GM12878 (cell line): Measurements from ENCODE around the gene NSG1. TPM values are rescaled to one million over a fixed set of nuclear protein-coding genes. Genes with fewer than 3 reads are reported as not detected.

Experiments
- ATAC-seq: fragments of 200-7000 bp; cut with Tn5 transposase; 3 replicates; pipeline ENCODE4 v1.9.1; 2020; ENCODE audit warnings: mild to moderate bottlenecking, moderate library complexity
- BruUV-seq: library from RNA; stranded (reverse); fragments of 400-500 nt; replicated peaks from 2 replicates; lab custom pipeline; 2021; lab: Mats Ljungman, UMichigan
- CTCF ChIA-PET: fragments of 300-600 bp; sonication (Branson Sonifier 250); formaldehyde crosslinking; extraction: SDS; loops from one replicate; lab custom pipeline; 2021; ENCODE audit warnings: inconsistent platforms; lab: Yijun Ruan, JAX
- POLR2A ChIA-PET: fragments of 350-600 bp; formaldehyde crosslinking; extraction: SDS; loops from one replicate; lab custom pipeline; 2021; ENCODE audit warnings: inconsistent platforms; lab: Charles Lee
- RAD21 ChIA-PET: fragments of 300-600 bp; sonication (Branson Sonifier 250); formaldehyde crosslinking; loops from one replicate; lab custom pipeline; 2023; ENCODE audit warnings: antibody characterized with exemption; ENCODE audit not compliant: unreplicated experiment; lab: Charles Lee
- SMC1A ChIA-PET: fragments of 300-600 bp; sonication (Branson Sonifier 250); formaldehyde crosslinking; loops from one replicate; lab custom pipeline; 2023; ENCODE audit not compliant: unreplicated experiment, uncharacterized antibody; lab: Charles Lee
- DNase-seq: peaks from one replicate; pipeline ENCODE4 v3.0.0-alpha.2; 2011; ENCODE audit warnings: low read depth, low spot score
- FAIRE-seq: peaks from 3 replicates; lab custom pipeline; 2011; peaks lifted over from hg19 to GRCh38; lab: Jason Lieb, UNC
- H2AFZ ChIP-seq: 2 replicates; pipeline ENCODE4 v1.6.0; 2011; ENCODE audit warnings: low read depth, low read length, control low read depth; ENCODE audit not compliant: control insufficient read depth
- H3K27ac ChIP-seq: 2 replicates; pipeline ENCODE4 v1.5.1; 2011; ENCODE audit warnings: control low read depth; ENCODE audit not compliant: control insufficient read depth, insufficient read depth
- H3K27me3 ChIP-seq, 2 experiments: replicated peaks in 1 of 2; 2 replicates each; pipeline versions ENCODE4 v1.6.0 to v1.6.1; 2011; ENCODE audit warnings: low read length in 1 of 2; ENCODE audit not compliant: control insufficient read depth in 2 of 2, insufficient read depth in 2 of 2
- H3K36me3 ChIP-seq, 2 experiments: 2 replicates each; pipeline ENCODE4 v1.5.1; 2011; ENCODE audit warnings: low read length in 1 of 2; ENCODE audit not compliant: control insufficient read depth in 2 of 2, insufficient read depth in 2 of 2
- H3K4me1 ChIP-seq: 2 replicates; pipeline ENCODE4 v1.6.1; 2011; ENCODE audit warnings: mild to moderate bottlenecking, low read length, moderate library complexity, mixed read lengths; ENCODE audit not compliant: control insufficient read depth, insufficient read depth
- H3K4me2 ChIP-seq: 2 replicates; pipeline ENCODE4 v1.6.0; 2011; ENCODE audit warnings: control low read depth; ENCODE audit not compliant: control insufficient read depth, insufficient read depth
- H3K4me3 ChIP-seq: fragments of 200-600 bp; sonication (generic); 2 replicates; pipeline ENCODE4 v1.5.1; 2016
- H3K79me2 ChIP-seq: 2 replicates; pipeline ENCODE4 v1.6.0; 2011; ENCODE audit warnings: low read length; ENCODE audit not compliant: control insufficient read depth, insufficient read depth
- H3K9ac ChIP-seq: 2 replicates; pipeline ENCODE4 v1.8.0; 2011; ENCODE audit warnings: low read length, control low read depth, mixed read lengths; ENCODE audit not compliant: control insufficient read depth, insufficient read depth
- H3K9me3 ChIP-seq: replicated peaks from 3 replicates; pipeline ENCODE4 v1.5.1; 2011; ENCODE audit warnings: mild to moderate bottlenecking, low read length; ENCODE audit not compliant: control insufficient read depth, insufficient read depth
- H4K20me1 ChIP-seq: 2 replicates; pipeline ENCODE4 v1.6.0; 2011; ENCODE audit not compliant: control insufficient read depth, insufficient read depth
- CBX5 ChIP-seq: sonication (generic); IDR thresholded peaks from 2 replicates; pipeline ENCODE4 v1.6.1; 2016; ENCODE audit warnings: low read depth, moderate library complexity, mild to moderate bottlenecking, inconsistent platforms
- EZH2 ChIP-seq: IDR thresholded peaks from 2 replicates; pipeline ENCODE4 v1.6.1; 2012; ENCODE audit warnings: low read depth, mild to moderate bottlenecking, control low read depth, inconsistent platforms, low read length, borderline replicate concordance; ENCODE audit not compliant: control insufficient read depth
- NFXL1 ChIP-seq: fragments of 450-650 bp; IDR thresholded peaks from 2 replicates; pipeline ENCODE4 v1.6.1; 2017; ENCODE audit warnings: antibody characterized with exemption, mild to moderate bottlenecking, borderline replicate concordance
- POLR2A ChIP-seq: IDR thresholded peaks from 2 replicates; pipeline ENCODE4 v1.6.1; 2011; ENCODE audit warnings: low read depth, mild to moderate bottlenecking, low read length
- RAD21 ChIP-seq: IDR thresholded peaks from 2 replicates; pipeline ENCODE4 v1.6.1; 2011; ENCODE audit warnings: mild to moderate bottlenecking, low read depth, low read length, moderate library complexity; ENCODE audit not compliant: insufficient read depth
- RBBP5 ChIP-seq: fragments of 200-600 bp; sonication (generic); conservative IDR thresholded peaks from 2 replicates; pipeline ENCODE4 v1.6.1; 2016
- SRF ChIP-seq, 2 experiments: IDR thresholded peaks; 2 replicates each; pipeline ENCODE4 v1.6.1; 2011; ENCODE audit warnings: low read depth in 2 of 2, low read length in 2 of 2, mild to moderate bottlenecking in 1 of 2, moderate library complexity in 1 of 2
- YBX1 ChIP-seq: fragments of 450-650 bp; IDR thresholded peaks from 2 replicates; pipeline ENCODE4 v1.6.1; 2016; ENCODE audit warnings: antibody characterized with exemption
- ZZZ3 ChIP-seq: IDR thresholded peaks from 2 replicates; pipeline ENCODE4 v1.6.1; 2011; ENCODE audit warnings: low read depth; ENCODE audit not compliant: control insufficient read depth, insufficient read length
- in situ Hi-C: fragments of 300-500 bp; cut with MboI; formaldehyde crosslinking; loops from 9 replicates; pipeline ENCODE4 v1.14.3; 2018; ENCODE audit warnings: mixed read lengths
- intact Hi-C: fragments of 100-400 bp; cut with micrococcal nuclease; formaldehyde crosslinking; loops from one replicate; pipeline ENCODE4 v1.14.2; 2022; ENCODE audit not compliant: unreplicated experiment
- polyA plus RNA-seq, 11 experiments: library from polyadenylated mRNA; depleted of rRNA in 4 of 11; unstranded in 6 of 11; stranded (reverse) in 5 of 11; fragments of >200 nt; fragmentation: Nextera tagmentation in 4 of 11; fragmentation: Illumina TruSeq in 1 of 11; extraction: Ambion mirVana in 4 of 11; extraction: Trizol in 1 of 11; gene quantifications; 1 replicate in 1 of 11; 2 replicates in 10 of 11; pipeline versions ENCODE4 v1.2.1 to v1.2.3, GENCODE V29; 2011 to 2016; ENCODE audit warnings: inconsistent platforms in 2 of 11, missing spikeins in 2 of 11, low read depth in 1 of 11
- total RNA-seq, 4 experiments: library from RNA; depleted of rRNA in 3 of 4; stranded (reverse); fragments of >200 nt in 3 of 4; fragmentation: Illumina TruSeq in 1 of 4; extraction: Trizol in 1 of 4; gene quantifications; 2 replicates each; pipeline versions ENCODE4 v1.2.1 to v1.2.3, GENCODE V29; 2013 to 2021
- TF ChIP-seq, protein P1 (sequence below): fragments of 450-650 bp; IDR thresholded peaks from 2 replicates; pipeline ENCODE4 v1.6.1; 2017; ENCODE audit warnings: mild to moderate bottlenecking
- TF ChIP-seq, protein P2 (sequence below): IDR thresholded peaks from 2 replicates; pipeline ENCODE4 v1.6.1; 2012; ENCODE audit warnings: improper control_type of control experiment, low read depth, low read length; ENCODE audit not compliant: insufficient replicate concordance
- TF ChIP-seq, protein P3 (sequence below): fragments of 450-650 bp; IDR thresholded peaks from 2 replicates; pipeline ENCODE4 v1.6.1; 2018; ENCODE audit warnings: borderline replicate concordance, mild to moderate bottlenecking; ENCODE audit not compliant: partially characterized antibody

NSG1 gene
- total and polyA plus RNA-seq, 10 of the 15 experiments (the other 5 are each of a cell fraction or from before 2014, with no cell fraction given) = 0.03 to 0.19 (median 0.10) TPM; not detected in 5

DNA sequence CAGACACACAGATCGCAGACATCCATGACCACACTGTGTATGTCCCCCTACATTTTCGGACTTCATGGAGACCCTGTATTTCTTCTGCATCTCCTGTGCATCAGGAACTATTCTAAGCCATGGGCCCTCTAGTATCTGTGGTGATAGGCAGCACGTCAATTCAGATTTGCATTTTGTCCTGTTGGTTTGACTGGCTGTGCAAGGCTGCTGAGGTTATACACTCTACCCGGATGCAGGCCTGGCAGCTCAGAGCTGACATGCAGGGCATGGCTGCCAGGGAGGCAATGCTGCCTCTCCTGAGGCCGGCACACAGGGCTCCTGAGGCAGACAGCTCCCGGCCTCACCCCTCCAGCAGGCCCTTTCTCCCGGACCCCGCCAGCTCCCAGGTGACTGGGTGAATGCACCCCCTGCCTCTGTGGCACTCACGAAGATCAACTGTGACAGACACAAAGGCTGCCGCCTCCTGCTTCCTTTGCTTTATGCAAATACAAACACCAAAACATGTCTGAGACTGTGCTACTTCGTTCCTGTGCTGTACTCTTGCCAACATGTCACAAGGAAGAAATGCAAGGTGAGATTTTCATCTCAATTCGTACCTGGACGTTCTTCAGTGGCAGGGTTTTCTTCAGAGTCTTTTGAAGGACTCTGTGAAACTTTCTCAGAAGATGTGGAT is 51.0 kb downstream of the NSG1 start (continued):
- TF ChIP-seq NFXL1 (no peak), POLR2A (no peak), EZH2 (no peak), ZZZ3 (no peak), RBBP5 (no peak), YBX1 (no peak)
- TF ChIP-seq, protein P1, sequence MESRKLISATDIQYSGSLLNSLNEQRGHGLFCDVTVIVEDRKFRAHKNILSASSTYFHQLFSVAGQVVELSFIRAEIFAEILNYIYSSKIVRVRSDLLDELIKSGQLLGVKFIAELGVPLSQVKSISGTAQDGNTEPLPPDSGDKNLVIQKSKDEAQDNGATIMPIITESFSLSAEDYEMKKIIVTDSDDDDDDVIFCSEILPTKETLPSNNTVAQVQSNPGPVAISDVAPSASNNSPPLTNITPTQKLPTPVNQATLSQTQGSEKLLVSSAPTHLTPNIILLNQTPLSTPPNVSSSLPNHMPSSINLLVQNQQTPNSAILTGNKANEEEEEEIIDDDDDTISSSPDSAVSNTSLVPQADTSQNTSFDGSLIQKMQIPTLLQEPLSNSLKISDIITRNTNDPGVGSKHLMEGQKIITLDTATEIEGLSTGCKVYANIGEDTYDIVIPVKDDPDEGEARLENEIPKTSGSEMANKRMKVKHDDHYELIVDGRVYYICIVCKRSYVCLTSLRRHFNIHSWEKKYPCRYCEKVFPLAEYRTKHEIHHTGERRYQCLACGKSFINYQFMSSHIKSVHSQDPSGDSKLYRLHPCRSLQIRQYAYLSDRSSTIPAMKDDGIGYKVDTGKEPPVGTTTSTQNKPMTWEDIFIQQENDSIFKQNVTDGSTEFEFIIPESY = no peak

DNA sequence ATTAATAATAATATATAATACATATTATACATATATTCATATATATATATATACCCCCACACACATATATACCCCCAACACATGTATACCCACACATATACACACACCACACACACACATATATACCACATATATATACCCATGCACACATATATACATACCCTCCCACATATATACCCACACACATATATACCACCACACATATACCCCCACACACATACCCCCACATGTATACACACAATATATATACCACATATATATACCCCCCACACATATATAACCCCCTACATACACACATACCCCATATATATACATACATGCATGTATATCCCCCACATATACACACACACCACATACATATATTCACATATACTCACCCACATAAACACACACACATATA is 52.0 kb downstream of the NSG1 start:
- H3K9ac ChIP-seq = no peak overlapping the region
- H2AFZ ChIP-seq = no peak overlapping the region
- H3K4me3 ChIP-seq = no peak overlapping the region
- ChIA-PET SMC1A (no interaction called here), RAD21 (no interaction called here), CTCF (no interaction called here), POLR2A (no interaction called here)
- no peaks in the 10 kb centered on the region for H3K9me3 ChIP-seq
- no TSS peak for BruUV-seq
- H3K4me2 ChIP-seq = no peak overlapping the region
- no peak for ATAC-seq
- no peak for FAIRE-seq
- no peaks in the 10 kb centered on the region for H3K27me3 ChIP-seq
- intact Hi-C loops (no loop called here), in situ Hi-C loops (no loop called here)
- TF ChIP-seq, protein P2, sequence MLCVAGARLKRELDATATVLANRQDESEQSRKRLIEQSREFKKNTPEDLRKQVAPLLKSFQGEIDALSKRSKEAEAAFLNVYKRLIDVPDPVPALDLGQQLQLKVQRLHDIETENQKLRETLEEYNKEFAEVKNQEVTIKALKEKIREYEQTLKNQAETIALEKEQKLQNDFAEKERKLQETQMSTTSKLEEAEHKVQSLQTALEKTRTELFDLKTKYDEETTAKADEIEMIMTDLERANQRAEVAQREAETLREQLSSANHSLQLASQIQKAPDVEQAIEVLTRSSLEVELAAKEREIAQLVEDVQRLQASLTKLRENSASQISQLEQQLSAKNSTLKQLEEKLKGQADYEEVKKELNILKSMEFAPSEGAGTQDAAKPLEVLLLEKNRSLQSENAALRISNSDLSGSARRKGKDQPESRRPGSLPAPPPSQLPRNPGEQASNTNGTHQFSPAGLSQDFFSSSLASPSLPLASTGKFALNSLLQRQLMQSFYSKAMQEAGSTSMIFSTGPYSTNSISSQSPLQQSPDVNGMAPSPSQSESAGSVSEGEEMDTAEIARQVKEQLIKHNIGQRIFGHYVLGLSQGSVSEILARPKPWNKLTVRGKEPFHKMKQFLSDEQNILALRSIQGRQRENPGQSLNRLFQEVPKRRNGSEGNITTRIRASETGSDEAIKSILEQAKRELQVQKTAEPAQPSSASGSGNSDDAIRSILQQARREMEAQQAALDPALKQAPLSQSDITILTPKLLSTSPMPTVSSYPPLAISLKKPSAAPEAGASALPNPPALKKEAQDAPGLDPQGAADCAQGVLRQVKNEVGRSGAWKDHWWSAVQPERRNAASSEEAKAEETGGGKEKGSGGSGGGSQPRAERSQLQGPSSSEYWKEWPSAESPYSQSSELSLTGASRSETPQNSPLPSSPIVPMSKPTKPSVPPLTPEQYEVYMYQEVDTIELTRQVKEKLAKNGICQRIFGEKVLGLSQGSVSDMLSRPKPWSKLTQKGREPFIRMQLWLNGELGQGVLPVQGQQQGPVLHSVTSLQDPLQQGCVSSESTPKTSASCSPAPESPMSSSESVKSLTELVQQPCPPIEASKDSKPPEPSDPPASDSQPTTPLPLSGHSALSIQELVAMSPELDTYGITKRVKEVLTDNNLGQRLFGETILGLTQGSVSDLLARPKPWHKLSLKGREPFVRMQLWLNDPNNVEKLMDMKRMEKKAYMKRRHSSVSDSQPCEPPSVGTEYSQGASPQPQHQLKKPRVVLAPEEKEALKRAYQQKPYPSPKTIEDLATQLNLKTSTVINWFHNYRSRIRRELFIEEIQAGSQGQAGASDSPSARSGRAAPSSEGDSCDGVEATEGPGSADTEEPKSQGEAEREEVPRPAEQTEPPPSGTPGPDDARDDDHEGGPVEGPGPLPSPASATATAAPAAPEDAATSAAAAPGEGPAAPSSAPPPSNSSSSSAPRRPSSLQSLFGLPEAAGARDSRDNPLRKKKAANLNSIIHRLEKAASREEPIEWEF = no peak
- TF ChIP-seq, protein P3, sequence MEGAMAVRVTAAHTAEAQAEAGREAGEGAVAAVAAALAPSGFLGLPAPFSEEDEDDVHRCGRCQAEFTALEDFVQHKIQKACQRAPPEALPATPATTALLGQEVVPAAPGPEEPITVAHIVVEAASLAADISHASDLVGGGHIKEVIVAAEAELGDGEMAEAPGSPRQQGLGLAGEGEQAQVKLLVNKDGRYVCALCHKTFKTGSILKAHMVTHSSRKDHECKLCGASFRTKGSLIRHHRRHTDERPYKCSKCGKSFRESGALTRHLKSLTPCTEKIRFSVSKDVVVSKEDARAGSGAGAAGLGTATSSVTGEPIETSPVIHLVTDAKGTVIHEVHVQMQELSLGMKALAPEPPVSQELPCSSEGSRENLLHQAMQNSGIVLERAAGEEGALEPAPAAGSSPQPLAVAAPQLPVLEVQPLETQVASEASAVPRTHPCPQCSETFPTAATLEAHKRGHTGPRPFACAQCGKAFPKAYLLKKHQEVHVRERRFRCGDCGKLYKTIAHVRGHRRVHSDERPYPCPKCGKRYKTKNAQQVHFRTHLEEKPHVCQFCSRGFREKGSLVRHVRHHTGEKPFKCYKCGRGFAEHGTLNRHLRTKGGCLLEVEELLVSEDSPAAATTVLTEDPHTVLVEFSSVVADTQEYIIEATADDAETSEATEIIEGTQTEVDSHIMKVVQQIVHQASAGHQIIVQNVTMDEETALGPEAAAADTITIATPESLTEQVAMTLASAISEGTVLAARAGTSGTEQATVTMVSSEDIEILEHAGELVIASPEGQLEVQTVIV = no peak
- no peak for TF ChIP-seq RAD21
- TF ChIP-seq SRF (IDR thresholded peaks at IDR 0.05; ENCODE audit: low read depth in 2 of 2, low read length in 2 of 2) = no peak
- TF ChIP-seq CBX5 = no peak
- H3K4me1 ChIP-seq = peaks cover 9% of the 10 kb centered on the region
- no peaks in the 10 kb centered on the region for H4K20me1 ChIP-seq
- H3K27ac ChIP-seq = no peak overlapping the region
- no peak for DNase-seq
- peaks cover 2 to 7% of the 10 kb centered on the region in 2 experiments; a peak in 3 of 4 replicates for H3K36me3 ChIP-seq
- H3K79me2 ChIP-seq = no peaks in the 10 kb centered on the region
